WTC11 (cell line): ENCODE data around the gene IFT88. TPM values are rescaled to one million over a fixed set of nuclear protein-coding genes. Genes with fewer than 3 reads are reported as not detected.

Experiments
- ATF1 ChIP-seq: sonication (generic); formaldehyde crosslinking; IDR thresholded peaks from 2 replicates; pipeline ENCODE4 v1.8.1; 2023; ENCODE audit warnings: mild to moderate bottlenecking, moderate library complexity, missing genetic modification reagents
- CBFB ChIP-seq: sonication (generic); formaldehyde crosslinking; IDR thresholded peaks from 2 replicates; pipeline ENCODE4 v1.8.1; 2022; ENCODE audit warnings: mild to moderate bottlenecking, low read depth, missing genetic modification reagents
- CREB1 ChIP-seq: sonication (generic); formaldehyde crosslinking; IDR thresholded peaks from 2 replicates; pipeline ENCODE4 v1.8.0; 2023; ENCODE audit warnings: mild to moderate bottlenecking, missing genetic modification reagents
- ETV6 ChIP-seq: sonication (generic); formaldehyde crosslinking; IDR thresholded peaks from 2 replicates; pipeline ENCODE4 v1.8.1; 2022; ENCODE audit warnings: mild to moderate bottlenecking, missing genetic modification reagents
- FOXJ3 ChIP-seq: sonication (generic); formaldehyde crosslinking; IDR thresholded peaks from 2 replicates; pipeline ENCODE4 v1.9.0; 2021; ENCODE audit warnings: missing genetic modification reagents, mild to moderate bottlenecking, borderline replicate concordance
- FOXP1 ChIP-seq: sonication (generic); formaldehyde crosslinking; IDR thresholded peaks from 2 replicates; pipeline ENCODE4 v1.8.0; 2022; ENCODE audit warnings: missing genetic modification reagents, mild to moderate bottlenecking, moderate library complexity, borderline replicate concordance
- GRHL2 ChIP-seq: fragments of 250-450 bp; sonication (Bioruptor Pico); IDR thresholded peaks from 2 replicates; pipeline ENCODE4 v1.8.0; 2022; ENCODE audit warnings: mild to moderate bottlenecking, moderate library complexity; ENCODE audit not compliant: insufficient replicate concordance, severe bottlenecking
- GTF2I ChIP-seq: fragments of 250-450 bp; sonication (Bioruptor Pico); conservative IDR thresholded peaks from 2 replicates; pipeline ENCODE4 v1.4.0; 2021; ENCODE audit warnings: mild to moderate bottlenecking
- KAT7 ChIP-seq: sonication (generic); formaldehyde crosslinking; IDR thresholded peaks from 2 replicates; pipeline ENCODE4 v1.8.1; 2023; ENCODE audit warnings: missing genetic modification reagents, mild to moderate bottlenecking, borderline replicate concordance
- MXD4 ChIP-seq: fragments of 250-450 bp; sonication (Bioruptor Pico); IDR thresholded peaks from 2 replicates; pipeline ENCODE4 v1.8.0; 2021; ENCODE audit warnings: mild to moderate bottlenecking, moderate library complexity, borderline replicate concordance
- NFE2L1 ChIP-seq: sonication (generic); formaldehyde crosslinking; IDR thresholded peaks from 2 replicates; pipeline ENCODE4 v1.8.1; 2023; ENCODE audit warnings: missing genetic modification reagents
- NR2C2 ChIP-seq: sonication (generic); formaldehyde crosslinking; IDR thresholded peaks from 2 replicates; pipeline ENCODE4 v1.8.0; 2022; ENCODE audit warnings: mild to moderate bottlenecking, missing genetic modification reagents
- PRRX2 ChIP-seq: fragments of 250-450 bp; sonication (Bioruptor Pico); IDR thresholded peaks from 2 replicates; pipeline ENCODE4 v1.8.0; 2021; ENCODE audit warnings: mild to moderate bottlenecking
- RELA ChIP-seq: sonication (generic); formaldehyde crosslinking; IDR thresholded peaks from 2 replicates; pipeline ENCODE4 v1.8.1; 2022; ENCODE audit warnings: missing genetic modification reagents, mild to moderate bottlenecking, borderline replicate concordance
- RORB ChIP-seq: fragments of 250-450 bp; sonication (Bioruptor Pico); IDR thresholded peaks from 2 replicates; pipeline ENCODE4 v1.9.0; 2021; ENCODE audit warnings: mild to moderate bottlenecking
- SOX15 ChIP-seq: fragments of 250-450 bp; sonication (Bioruptor Pico); IDR thresholded peaks from 2 replicates; pipeline ENCODE4 v1.9.0; 2021; ENCODE audit warnings: mild to moderate bottlenecking
- TCF7 ChIP-seq: sonication (generic); formaldehyde crosslinking; IDR thresholded peaks from 2 replicates; pipeline ENCODE4 v1.8.0; 2022; ENCODE audit warnings: mild to moderate bottlenecking, low read depth, missing genetic modification reagents, moderate library complexity
- TP53 ChIP-seq: sonication (generic); formaldehyde crosslinking; IDR thresholded peaks from 2 replicates; pipeline ENCODE4 v1.8.1; 2023; ENCODE audit warnings: mild to moderate bottlenecking, missing genetic modification reagents
- ZBTB21 ChIP-seq: sonication (generic); formaldehyde crosslinking; IDR thresholded peaks from 2 replicates; pipeline ENCODE4 v1.8.1; 2023; ENCODE audit warnings: mild to moderate bottlenecking, missing genetic modification reagents, borderline replicate concordance
- ZNF219 ChIP-seq: sonication (generic); formaldehyde crosslinking; IDR thresholded peaks from 2 replicates; pipeline ENCODE4 v1.8.0; 2023; ENCODE audit warnings: missing genetic modification reagents, mild to moderate bottlenecking, borderline replicate concordance
- ZNF232 ChIP-seq: sonication (generic); formaldehyde crosslinking; IDR thresholded peaks from 2 replicates; pipeline ENCODE4 v1.8.0; 2022; ENCODE audit warnings: mild to moderate bottlenecking, missing genetic modification reagents
- ZNF263 ChIP-seq: sonication (generic); formaldehyde crosslinking; IDR thresholded peaks from 2 replicates; pipeline ENCODE4 v1.8.1; 2022; ENCODE audit warnings: low read depth, mild to moderate bottlenecking, moderate library complexity, missing genetic modification reagents
- ZNF317 ChIP-seq: sonication (generic); formaldehyde crosslinking; IDR thresholded peaks from 2 replicates; pipeline ENCODE4 v1.8.1; 2023; ENCODE audit warnings: low read depth, mild to moderate bottlenecking, moderate library complexity, missing genetic modification reagents, borderline replicate concordance
- ZNF396 ChIP-seq: fragments of 250-450 bp; sonication (Bioruptor Pico); IDR thresholded peaks from 2 replicates; pipeline ENCODE4 v1.8.0; 2021; ENCODE audit warnings: mild to moderate bottlenecking, moderate library complexity, borderline replicate concordance
- total RNA-seq: library from RNA; stranded (reverse); gene quantifications from 3 replicates; pipeline ENCODE4 v1.2.3, GENCODE V29; 2021
- TF ChIP-seq, protein P1 (sequence below): sonication (generic); formaldehyde crosslinking; IDR thresholded peaks from 2 replicates; pipeline ENCODE4 v1.8.0; 2022; ENCODE audit warnings: mild to moderate bottlenecking, missing genetic modification reagents
- TF ChIP-seq, protein P2 (sequence below): fragments of 200-600 bp; IDR thresholded peaks from 2 replicates; pipeline ENCODE4 v1.8.0; 2022; ENCODE audit warnings: antibody characterized with exemption
- TF ChIP-seq, protein P3 (sequence below): sonication (generic); formaldehyde crosslinking; conservative IDR thresholded peaks from 2 replicates; pipeline ENCODE4 v1.8.1; 2022; ENCODE audit warnings: mild to moderate bottlenecking, missing genetic modification reagents
- TF ChIP-seq, protein P4 (sequence below): sonication (generic); formaldehyde crosslinking; conservative IDR thresholded peaks from 2 replicates; pipeline ENCODE4 v1.8.1; 2023; ENCODE audit warnings: mild to moderate bottlenecking, low read depth, missing genetic modification reagents, moderate library complexity
- TF ChIP-seq, protein P5 (sequence below): sonication (generic); formaldehyde crosslinking; IDR thresholded peaks from 2 replicates; pipeline ENCODE4 v1.8.1; 2023; ENCODE audit warnings: mild to moderate bottlenecking, missing genetic modification reagents
- TF ChIP-seq, protein P6 (sequence below): sonication (generic); formaldehyde crosslinking; IDR thresholded peaks from 2 replicates; pipeline ENCODE4 v1.8.1; 2022; ENCODE audit warnings: low read depth, mild to moderate bottlenecking, moderate library complexity, missing genetic modification reagents, borderline replicate concordance
- TF ChIP-seq, protein P7 (sequence below): sonication (generic); formaldehyde crosslinking; IDR thresholded peaks from 2 replicates; pipeline ENCODE4 v1.8.1; 2023; ENCODE audit warnings: mild to moderate bottlenecking, missing genetic modification reagents, moderate library complexity

The IFT88 gene
- total RNA-seq, 1 experiment from 2014 or later, result 6.5 TPM

DNA sequence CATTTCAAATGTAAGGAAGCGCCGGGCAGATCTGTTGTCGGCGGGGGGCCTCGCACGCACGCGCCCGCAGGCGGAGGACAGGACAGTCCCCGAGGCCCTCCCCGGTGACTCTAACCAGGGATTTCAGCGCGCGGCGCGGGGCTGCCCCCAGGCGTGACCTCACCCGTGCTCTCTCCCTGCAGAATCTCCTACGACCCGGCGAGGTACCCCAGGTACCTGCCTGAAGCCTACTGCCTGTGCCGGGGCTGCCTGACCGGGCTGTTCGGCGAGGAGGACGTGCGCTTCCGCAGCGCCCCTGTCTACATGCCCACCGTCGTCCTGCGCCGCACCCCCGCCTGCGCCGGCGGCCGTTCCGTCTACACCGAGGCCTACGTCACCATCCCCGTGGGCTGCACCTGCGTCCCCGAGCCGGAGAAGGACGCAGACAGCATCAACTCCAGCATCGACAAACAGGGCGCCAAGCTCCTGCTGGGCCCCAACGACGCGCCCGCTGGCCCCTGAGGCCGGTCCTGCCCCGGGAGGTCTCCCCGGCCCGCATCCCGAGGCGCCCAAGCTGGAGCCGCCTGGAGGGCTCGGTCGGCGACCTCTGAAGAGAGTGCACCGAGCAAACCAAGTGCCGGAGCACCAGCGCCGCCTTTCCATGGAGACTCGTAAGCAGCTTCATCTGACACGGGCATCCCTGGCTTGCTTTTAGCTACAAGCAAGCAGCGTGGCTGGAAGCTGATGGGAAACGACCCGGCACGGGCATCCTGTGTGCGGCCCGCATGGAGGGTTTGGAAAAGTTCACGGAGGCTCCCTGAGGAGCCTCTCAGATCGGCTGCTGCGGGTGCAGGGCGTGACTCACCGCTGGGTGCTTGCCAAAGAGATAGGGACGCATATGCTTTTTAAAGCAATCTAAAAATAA is 154.7 kb downstream of the IFT88 start (continued):
- TF ChIP-seq KAT7 (CRISPR knock-in tag) (no peak), ZNF396 (CRISPR knock-in tag) (no peak), SOX15 (CRISPR knock-in tag) (no peak), CREB1 (0 out of 2 replicates have a peak, but pooled peaks have one; percentile 59), FOXP1 (CRISPR knock-in tag) (peak; percentile 64; the same call in 1 of the 2 replicates), ZNF232 (CRISPR knock-in tag) (no peak), FOXJ3 (CRISPR knock-in tag) (no peak), GTF2I (CRISPR knock-in tag) (no peak), RELA (CRISPR knock-in tag) (no peak), ZNF317 (CRISPR knock-in tag) (no peak), ZNF263 (CRISPR knock-in tag) (no peak), ETV6 (no peak), MXD4 (no peak), ZBTB21 (CRISPR knock-in tag) (peak; percentile 83; the same call in 1 of the 2 replicates), ZNF219 (CRISPR knock-in tag) (no peak), RORB (CRISPR knock-in tag) (no peak), CBFB (no peak), ATF1 (no peak), NR2C2 (no peak), TCF7 (CRISPR knock-in tag) (0 out of 2 replicates have a peak, but pooled peaks have one; percentile 66), NFE2L1 (CRISPR knock-in tag) (no peak), TP53 (CRISPR knock-in tag) (no peak), GRHL2 (no peak), PRRX2 (CRISPR knock-in tag) (no peak)
- TF ChIP-seq, protein P1, sequence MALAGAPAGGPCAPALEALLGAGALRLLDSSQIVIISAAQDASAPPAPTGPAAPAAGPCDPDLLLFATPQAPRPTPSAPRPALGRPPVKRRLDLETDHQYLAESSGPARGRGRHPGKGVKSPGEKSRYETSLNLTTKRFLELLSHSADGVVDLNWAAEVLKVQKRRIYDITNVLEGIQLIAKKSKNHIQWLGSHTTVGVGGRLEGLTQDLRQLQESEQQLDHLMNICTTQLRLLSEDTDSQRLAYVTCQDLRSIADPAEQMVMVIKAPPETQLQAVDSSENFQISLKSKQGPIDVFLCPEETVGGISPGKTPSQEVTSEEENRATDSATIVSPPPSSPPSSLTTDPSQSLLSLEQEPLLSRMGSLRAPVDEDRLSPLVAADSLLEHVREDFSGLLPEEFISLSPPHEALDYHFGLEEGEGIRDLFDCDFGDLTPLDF, result no peak
- TF ChIP-seq, protein P2, sequence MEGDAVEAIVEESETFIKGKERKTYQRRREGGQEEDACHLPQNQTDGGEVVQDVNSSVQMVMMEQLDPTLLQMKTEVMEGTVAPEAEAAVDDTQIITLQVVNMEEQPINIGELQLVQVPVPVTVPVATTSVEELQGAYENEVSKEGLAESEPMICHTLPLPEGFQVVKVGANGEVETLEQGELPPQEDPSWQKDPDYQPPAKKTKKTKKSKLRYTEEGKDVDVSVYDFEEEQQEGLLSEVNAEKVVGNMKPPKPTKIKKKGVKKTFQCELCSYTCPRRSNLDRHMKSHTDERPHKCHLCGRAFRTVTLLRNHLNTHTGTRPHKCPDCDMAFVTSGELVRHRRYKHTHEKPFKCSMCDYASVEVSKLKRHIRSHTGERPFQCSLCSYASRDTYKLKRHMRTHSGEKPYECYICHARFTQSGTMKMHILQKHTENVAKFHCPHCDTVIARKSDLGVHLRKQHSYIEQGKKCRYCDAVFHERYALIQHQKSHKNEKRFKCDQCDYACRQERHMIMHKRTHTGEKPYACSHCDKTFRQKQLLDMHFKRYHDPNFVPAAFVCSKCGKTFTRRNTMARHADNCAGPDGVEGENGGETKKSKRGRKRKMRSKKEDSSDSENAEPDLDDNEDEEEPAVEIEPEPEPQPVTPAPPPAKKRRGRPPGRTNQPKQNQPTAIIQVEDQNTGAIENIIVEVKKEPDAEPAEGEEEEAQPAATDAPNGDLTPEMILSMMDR, result no peak
- TF ChIP-seq, protein P3, sequence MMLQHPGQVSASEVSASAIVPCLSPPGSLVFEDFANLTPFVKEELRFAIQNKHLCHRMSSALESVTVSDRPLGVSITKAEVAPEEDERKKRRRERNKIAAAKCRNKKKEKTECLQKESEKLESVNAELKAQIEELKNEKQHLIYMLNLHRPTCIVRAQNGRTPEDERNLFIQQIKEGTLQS (CRISPR knock-in tag), result no peak
- TF ChIP-seq, protein P4, sequence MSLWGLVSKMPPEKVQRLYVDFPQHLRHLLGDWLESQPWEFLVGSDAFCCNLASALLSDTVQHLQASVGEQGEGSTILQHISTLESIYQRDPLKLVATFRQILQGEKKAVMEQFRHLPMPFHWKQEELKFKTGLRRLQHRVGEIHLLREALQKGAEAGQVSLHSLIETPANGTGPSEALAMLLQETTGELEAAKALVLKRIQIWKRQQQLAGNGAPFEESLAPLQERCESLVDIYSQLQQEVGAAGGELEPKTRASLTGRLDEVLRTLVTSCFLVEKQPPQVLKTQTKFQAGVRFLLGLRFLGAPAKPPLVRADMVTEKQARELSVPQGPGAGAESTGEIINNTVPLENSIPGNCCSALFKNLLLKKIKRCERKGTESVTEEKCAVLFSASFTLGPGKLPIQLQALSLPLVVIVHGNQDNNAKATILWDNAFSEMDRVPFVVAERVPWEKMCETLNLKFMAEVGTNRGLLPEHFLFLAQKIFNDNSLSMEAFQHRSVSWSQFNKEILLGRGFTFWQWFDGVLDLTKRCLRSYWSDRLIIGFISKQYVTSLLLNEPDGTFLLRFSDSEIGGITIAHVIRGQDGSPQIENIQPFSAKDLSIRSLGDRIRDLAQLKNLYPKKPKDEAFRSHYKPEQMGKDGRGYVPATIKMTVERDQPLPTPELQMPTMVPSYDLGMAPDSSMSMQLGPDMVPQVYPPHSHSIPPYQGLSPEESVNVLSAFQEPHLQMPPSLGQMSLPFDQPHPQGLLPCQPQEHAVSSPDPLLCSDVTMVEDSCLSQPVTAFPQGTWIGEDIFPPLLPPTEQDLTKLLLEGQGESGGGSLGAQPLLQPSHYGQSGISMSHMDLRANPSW (CRISPR knock-in tag), result no peak
- TF ChIP-seq, protein P5, sequence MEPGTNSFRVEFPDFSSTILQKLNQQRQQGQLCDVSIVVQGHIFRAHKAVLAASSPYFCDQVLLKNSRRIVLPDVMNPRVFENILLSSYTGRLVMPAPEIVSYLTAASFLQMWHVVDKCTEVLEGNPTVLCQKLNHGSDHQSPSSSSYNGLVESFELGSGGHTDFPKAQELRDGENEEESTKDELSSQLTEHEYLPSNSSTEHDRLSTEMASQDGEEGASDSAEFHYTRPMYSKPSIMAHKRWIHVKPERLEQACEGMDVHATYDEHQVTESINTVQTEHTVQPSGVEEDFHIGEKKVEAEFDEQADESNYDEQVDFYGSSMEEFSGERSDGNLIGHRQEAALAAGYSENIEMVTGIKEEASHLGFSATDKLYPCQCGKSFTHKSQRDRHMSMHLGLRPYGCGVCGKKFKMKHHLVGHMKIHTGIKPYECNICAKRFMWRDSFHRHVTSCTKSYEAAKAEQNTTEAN (CRISPR knock-in tag), result peak; percentile 72; the same call in 1 of the 2 replicates
- TF ChIP-seq, protein P6, sequence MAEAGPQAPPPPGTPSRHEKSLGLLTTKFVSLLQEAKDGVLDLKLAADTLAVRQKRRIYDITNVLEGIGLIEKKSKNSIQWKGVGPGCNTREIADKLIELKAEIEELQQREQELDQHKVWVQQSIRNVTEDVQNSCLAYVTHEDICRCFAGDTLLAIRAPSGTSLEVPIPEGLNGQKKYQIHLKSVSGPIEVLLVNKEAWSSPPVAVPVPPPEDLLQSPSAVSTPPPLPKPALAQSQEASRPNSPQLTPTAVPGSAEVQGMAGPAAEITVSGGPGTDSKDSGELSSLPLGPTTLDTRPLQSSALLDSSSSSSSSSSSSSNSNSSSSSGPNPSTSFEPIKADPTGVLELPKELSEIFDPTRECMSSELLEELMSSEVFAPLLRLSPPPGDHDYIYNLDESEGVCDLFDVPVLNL (CRISPR knock-in tag), result no peak
- TF ChIP-seq, protein P7, sequence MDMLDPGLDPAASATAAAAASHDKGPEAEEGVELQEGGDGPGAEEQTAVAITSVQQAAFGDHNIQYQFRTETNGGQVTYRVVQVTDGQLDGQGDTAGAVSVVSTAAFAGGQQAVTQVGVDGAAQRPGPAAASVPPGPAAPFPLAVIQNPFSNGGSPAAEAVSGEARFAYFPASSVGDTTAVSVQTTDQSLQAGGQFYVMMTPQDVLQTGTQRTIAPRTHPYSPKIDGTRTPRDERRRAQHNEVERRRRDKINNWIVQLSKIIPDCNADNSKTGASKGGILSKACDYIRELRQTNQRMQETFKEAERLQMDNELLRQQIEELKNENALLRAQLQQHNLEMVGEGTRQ (CRISPR knock-in tag), result no peak
